ENCODE data around the gene CADM4. TPM values are rescaled to one million over a fixed set of nuclear protein-coding genes. Genes with fewer than 3 reads are reported as not detected.

CADM4 gene
- total RNA-seq, 1 donor from 2014 or later = 8.7 TPM

- intact Hi-C loops (cut with DNase I) = no loop called here
- peaks cover 8% of the 10 kb centered on the region for H3K4me1 ChIP-seq
- peak overlapping the region; percentile 93 for H3K4me3 ChIP-seq
- peak overlapping the region; percentile 93 for H3K27ac ChIP-seq
- DNase-seq (no peak), ATAC-seq (peak; percentile 64)
- H3K9me3 ChIP-seq = no peaks in the 10 kb centered on the region
- H3K36me3 ChIP-seq = no peaks in the 10 kb centered on the region
- no peaks in the 10 kb centered on the region for H3K27me3 ChIP-seq
- no peak for TF ChIP-seq CTCF (IDR thresholded peaks at IDR 0.05)
Measured at GRCh38 chr19:43618921-43619261, 20.8 kb downstream of the CADM4 start.

GRCh38 chr19:43616954-43617353 lies 22.7 kb downstream of the CADM4 start:
- DNase-seq (no peak), ATAC-seq (no peak)
- Histone ChIP-seq H3K4me3 (no peak overlapping the region), H3K27ac (no peak overlapping the region), H3K36me3 (peaks cover 14% of the 10 kb centered on the region), H3K27me3 (no peaks in the 10 kb centered on the region), H3K4me1 (peaks cover 8% of the 10 kb centered on the region), H3K9me3 (no peaks in the 10 kb centered on the region)
- intact Hi-C loops (cut with DNase I) = no loop called here
- TF ChIP-seq CTCF (IDR thresholded peaks at IDR 0.05) = no peak

GRCh38 chr19:43616306-43616705 lies 23.3 kb downstream of the CADM4 start:
- no peak for DNase-seq
- Histone ChIP-seq H3K27me3 (no peaks in the 10 kb centered on the region), H3K27ac (no peak overlapping the region), H3K36me3 (peaks cover 19% of the 10 kb centered on the region), H3K9me3 (no peaks in the 10 kb centered on the region), H3K4me1 (peaks cover 8% of the 10 kb centered on the region), H3K4me3 (no peak overlapping the region)
- no peak for ATAC-seq
- no peak for TF ChIP-seq CTCF (IDR thresholded peaks at IDR 0.05)
- intact Hi-C loops (cut with DNase I) = no loop called here

GRCh38 chr19:43612374-43612773 lies 27.3 kb downstream of the CADM4 start:
- Histone ChIP-seq H3K4me1 (no peaks in the 10 kb centered on the region), H3K4me3 (no peak overlapping the region), H3K9me3 (no peaks in the 10 kb centered on the region), H3K36me3 (peaks cover 24% of the 10 kb centered on the region), H3K27me3 (no peaks in the 10 kb centered on the region), H3K27ac (no peak overlapping the region)
- ATAC-seq (no peak), DNase-seq (no peak)
- intact Hi-C loops (cut with DNase I) = no loop called here
- no peak for TF ChIP-seq CTCF (IDR thresholded peaks at IDR 0.05)

- Histone ChIP-seq H3K4me1 (no peaks in the 10 kb centered on the region), H3K4me3 (no peak within 1 kb of the TSS), H3K27ac (no peak within 1 kb of the TSS), H3K36me3 (peaks cover 26% of the 10 kb centered on the region), H3K27me3 (no peaks in the 10 kb centered on the region), H3K9me3 (no peaks in the 10 kb centered on the region)
- intact Hi-C loops (cut with DNase I) = no loop called here
- TF ChIP-seq CTCF (IDR thresholded peaks at IDR 0.05) = no peak
- DNase-seq (no peak), ATAC-seq (no peak)
Measured at GRCh38 chr19:43611788-43612187, 27.9 kb downstream of the CADM4 start, which contains the start of gene SRRM5. SRRM5 (plus strand) TSS chr19:43612088; CDS start chr19:43612122, 34 bp downstream.

GRCh38 chr19:43610493-43610892 lies 29.2 kb downstream of the CADM4 start:
- H3K9me3 ChIP-seq = no peaks in the 10 kb centered on the region

More at GRCh38 chr19:43610493-43610892, 29.2 kb downstream of the CADM4 start:
- DNase-seq = no peak
- no peak overlapping the region for H3K4me3 ChIP-seq
- H3K27me3 ChIP-seq = no peaks in the 10 kb centered on the region
- H3K27ac ChIP-seq = no peak overlapping the region
- no peak for TF ChIP-seq CTCF (IDR thresholded peaks at IDR 0.05)
- ATAC-seq = no peak
- intact Hi-C loops (cut with DNase I) = no loop called here
- H3K4me1 ChIP-seq = no peaks in the 10 kb centered on the region
- H3K36me3 ChIP-seq = peaks cover 28% of the 10 kb centered on the region

All from upper lobe of right lung (tissue), 1 donor.